ENCODE data around the gene TRIM59.

TRIM59 gene

GRCh38 chr3:160400702-160401150 is 48.9 kb downstream of the TRIM59 start:
- DNase-seq (ENCODE audit: low spot score) = peak; percentile 73

GRCh38 chr3:160400030-160400701 is 49.4 kb downstream of the TRIM59 start:
- peak; percentile 85 for DNase-seq (ENCODE audit: low spot score)
- Histone ChIP-seq H3K4me3 (peak overlapping the region; percentile 91), H3K27ac (peak overlapping the region; percentile 85 to 95)
- no peak for TF ChIP-seq CTCF (IDR thresholded peaks at IDR 0.05)

More at GRCh38 chr3:160400702-160401150, 48.9 kb downstream of the TRIM59 start:
- no peak for TF ChIP-seq CTCF (IDR thresholded peaks at IDR 0.05)
- peak overlapping the region; percentile 85 to 95 for H3K27ac ChIP-seq
- peak overlapping the region; percentile 91 for H3K4me3 ChIP-seq

- H3K27ac ChIP-seq = peak within 1 kb of the TSS; percentile 85 to 95
- H3K4me3 ChIP-seq = peak within 1 kb of the TSS; percentile 91
- TF ChIP-seq CTCF (IDR thresholded peaks at IDR 0.05) = no peak
- DNase-seq (ENCODE audit: low spot score) = peak; percentile 98
Observed at GRCh38 chr3:160399125-160400029, 50.2 kb downstream of the TRIM59 start, which contains the start of the genes IFT80 and SMC4. TSS of gene IFT80 (minus strand) at chr3:160399225. CDS start at chr3:160384600, 14,625 bp downstream. TSS of gene SMC4 (plus strand) at chr3:160399650. CDS start at chr3:160400827, 1,177 bp downstream.

- peak overlapping the region; percentile 85 to 95 for H3K27ac ChIP-seq
- no peak for TF ChIP-seq CTCF (IDR thresholded peaks at IDR 0.05)
- no peak for DNase-seq (ENCODE audit: low spot score)
- H3K4me3 ChIP-seq = peak overlapping the region; percentile 91
Observed at GRCh38 chr3:160398820-160399124, 50.8 kb downstream of the TRIM59 start.

- DNase-seq (ENCODE audit: low spot score) = no peak
- TF ChIP-seq CTCF (IDR thresholded peaks at IDR 0.05) = no peak
- H3K27ac ChIP-seq = no peak overlapping the region
- no peak overlapping the region for H3K4me3 ChIP-seq
Observed at GRCh38 chr3:160395297-160395696, 54.3 kb downstream of the TRIM59 start.

- DNase-seq (ENCODE audit: low spot score) = no peak
- Histone ChIP-seq H3K27ac (no peak overlapping the region), H3K4me3 (no peak overlapping the region)
- no peak for TF ChIP-seq CTCF (IDR thresholded peaks at IDR 0.05)
Observed at GRCh38 chr3:160394009-160394392, 55.6 kb downstream of the TRIM59 start.
